Osteocyte (in vitro differentiated cells): Measurements from ENCODE around the gene GSTM1. TPM values are rescaled to one million over a fixed set of nuclear protein-coding genes. Genes with fewer than 3 reads are reported as not detected.

ENCODE experiments used
- DNase-seq: peaks from one replicate; pipeline ENCODE4 v3.0.0; 2021; ENCODE audit warnings: mixed read lengths; ENCODE audit not compliant: unreplicated experiment; ENCODE audit errors: extremely low spot score
- H3K27ac Mint-ChIP-seq: one replicate; pipeline ENCODE4 v1.8.0; 2021; ENCODE audit warnings: mild to moderate bottlenecking, mixed read lengths; ENCODE audit not compliant: unreplicated experiment
- H3K27me3 Mint-ChIP-seq: one replicate; pipeline ENCODE4 v1.8.0; 2021; ENCODE audit warnings: mixed read lengths; ENCODE audit not compliant: unreplicated experiment
- H3K36me3 Mint-ChIP-seq: one replicate; pipeline ENCODE4 v1.8.0; 2021; ENCODE audit warnings: mixed read lengths; ENCODE audit not compliant: unreplicated experiment
- H3K4me1 Mint-ChIP-seq: one replicate; pipeline ENCODE4 v1.8.0; 2021; ENCODE audit warnings: mixed read lengths; ENCODE audit not compliant: unreplicated experiment
- H3K4me3 Mint-ChIP-seq: one replicate; pipeline ENCODE4 v1.8.0; 2021; ENCODE audit warnings: mild to moderate bottlenecking, moderate library complexity, mixed read lengths; ENCODE audit not compliant: unreplicated experiment
- H3K9me3 Mint-ChIP-seq: one replicate; pipeline ENCODE4 v1.8.0; 2021; ENCODE audit warnings: mixed read lengths; ENCODE audit not compliant: unreplicated experiment
- CTCF ChIP-seq: fragments of 200-600 bp; sonication (generic); IDR thresholded peaks from 2 replicates; pipeline ENCODE4 v1.5.0; 2021; ENCODE audit warnings: antibody characterized with exemption, mild to moderate bottlenecking, moderate library complexity
- total RNA-seq: library from RNA; stranded (reverse); gene quantifications from 2 replicates; pipeline ENCODE4 v1.2.1, GENCODE V29; 2021

Gene GSTM1
- total RNA-seq, 1 donor from 2014 or later = 7.8 TPM

- Mint-ChIP-seq H3K4me1 (peaks cover 14% of the 10 kb centered on the region), H3K36me3 (no peaks in the 10 kb centered on the region), H3K27ac (no peak overlapping the region), H3K27me3 (peaks cover 2% of the 10 kb centered on the region), H3K4me3 (no peak overlapping the region), H3K9me3 (no peaks in the 10 kb centered on the region)
- no peak for DNase-seq
- TF ChIP-seq CTCF = no peak
These were observed 41.3 kb downstream of the GSTM1 start for GRCh38 chr1:109728870-109729269.

GRCh38 chr1:109730666-109731065, 43.0 kb downstream of the GSTM1 start:
- no peak for DNase-seq
- no peak overlapping the region for H3K4me3 Mint-ChIP-seq
- H3K36me3 Mint-ChIP-seq = peaks cover 3% of the 10 kb centered on the region
- H3K4me1 Mint-ChIP-seq = peaks cover 13% of the 10 kb centered on the region
- no peak overlapping the region for H3K27ac Mint-ChIP-seq
- H3K9me3 Mint-ChIP-seq = no peaks in the 10 kb centered on the region
- H3K27me3 Mint-ChIP-seq = peaks cover 2% of the 10 kb centered on the region
- TF ChIP-seq CTCF = no peak

- peaks cover 11% of the 10 kb centered on the region for H3K36me3 Mint-ChIP-seq
- no peaks in the 10 kb centered on the region for H3K9me3 Mint-ChIP-seq
- no peak overlapping the region for H3K4me3 Mint-ChIP-seq
- no peak for DNase-seq
- peaks cover 2% of the 10 kb centered on the region for H3K27me3 Mint-ChIP-seq
- peaks cover 7% of the 10 kb centered on the region for H3K4me1 Mint-ChIP-seq
- TF ChIP-seq CTCF = no peak
- no peak overlapping the region for H3K27ac Mint-ChIP-seq
These were observed 44.8 kb downstream of the GSTM1 start for GRCh38 chr1:109732390-109732881.

- Mint-ChIP-seq H3K27me3 (peaks cover 2% of the 10 kb centered on the region), H3K36me3 (peaks cover 13% of the 10 kb centered on the region), H3K27ac (no peak overlapping the region), H3K4me1 (peaks cover 7% of the 10 kb centered on the region), H3K4me3 (no peak overlapping the region), H3K9me3 (no peaks in the 10 kb centered on the region)
- peak; percentile 42 for DNase-seq
- no peak for TF ChIP-seq CTCF
These were observed 45.7 kb downstream of the GSTM1 start for GRCh38 chr1:109733236-109733870.

GRCh38 chr1:109739738-109740614, 52.4 kb downstream of the GSTM1 start:
- peaks cover 13% of the 10 kb centered on the region for H3K4me1 Mint-ChIP-seq
- peaks cover 14% of the 10 kb centered on the region for H3K27me3 Mint-ChIP-seq
- H3K9me3 Mint-ChIP-seq = no peaks in the 10 kb centered on the region
- peaks cover 10% of the 10 kb centered on the region for H3K36me3 Mint-ChIP-seq
- peak; percentile 93 for DNase-seq
- no peak for TF ChIP-seq CTCF
- peak overlapping the region; percentile 90 for H3K27ac Mint-ChIP-seq
- peak overlapping the region; percentile 84 for H3K4me3 Mint-ChIP-seq
